22Rv1 (cell line): ENCODE data around the gene SEMA7A.

Source experiments
- H3K27ac ChIP-seq: fragments of 450-650 bp; 2 replicates; pipeline ENCODE4 v1.5.1; 2017
- CTCF ChIP-seq: fragments of 450-650 bp; IDR thresholded peaks from 2 replicates; pipeline ENCODE4 v1.5.1; 2017; ENCODE audit warnings: mild to moderate bottlenecking
- ZFX ChIP-seq: fragments of 450-650 bp; IDR thresholded peaks from 2 replicates; pipeline ENCODE4 v1.6.1; 2017; ENCODE audit warnings: antibody characterized with exemption, borderline replicate concordance

The SEMA7A gene

GRCh38 chr15:74380361-74381189 lies 53.2 kb downstream of the SEMA7A start:
- no peak for TF ChIP-seq CTCF
- TF ChIP-seq ZFX = no peak
- H3K27ac ChIP-seq = no peak overlapping the region

GRCh38 chr15:74378848-74379247 lies 54.9 kb downstream of the SEMA7A start:
- TF ChIP-seq CTCF = no peak
- TF ChIP-seq ZFX = no peak
- H3K27ac ChIP-seq = no peak overlapping the region

GRCh38 chr15:74377831-74378766 lies 55.7 kb downstream of the SEMA7A start:
- no peak overlapping the region for H3K27ac ChIP-seq
- TF ChIP-seq ZFX = no peak

GRCh38 chr15:74376825-74377581 lies 56.8 kb downstream of the SEMA7A start:
- H3K27ac ChIP-seq = no peak overlapping the region
- TF ChIP-seq CTCF = no peak

GRCh38 chr15:74376226-74376625 lies 57.5 kb downstream of the SEMA7A start:
- TF ChIP-seq CTCF = no peak
- TF ChIP-seq ZFX = no peak
- no peak overlapping the region for H3K27ac ChIP-seq

GRCh38 chr15:74375303-74375693 lies 58.5 kb downstream of the SEMA7A start:
- H3K27ac ChIP-seq = no peak overlapping the region; the same call in 1 of the 2 replicates
- no peak for TF ChIP-seq ZFX
- peak; percentile 89 for TF ChIP-seq CTCF

GRCh38 chr15:74374648-74375302 lies 59.0 kb downstream of the SEMA7A start:
- TF ChIP-seq ZFX (no peak), CTCF (no peak)

More at GRCh38 chr15:74374648-74375302, 59.0 kb downstream of the SEMA7A start:
- H3K27ac ChIP-seq = peak overlapping the region; percentile 48
